Type B pancreatic cell (in vitro differentiated cells): ENCODE measurements around the gene GOT2. TPM values are rescaled to one million over a fixed set of nuclear protein-coding genes. Genes with fewer than 3 reads are reported as not detected.
A peak's percentile ranks its signal among the peaks of the same experiment; 100 is the strongest.

Experiments
- DNase-seq: peaks from one replicate; pipeline ENCODE4 v3.0.0; 2021; ENCODE audit warnings: mixed read lengths; ENCODE audit not compliant: unreplicated experiment; ENCODE audit errors: extremely low spot score
- H3K27ac Mint-ChIP-seq: 2 replicates; pipeline ENCODE4 v1.8.0; 2021; ENCODE audit warnings: mild to moderate bottlenecking, mixed read lengths
- H3K27me3 Mint-ChIP-seq: 2 replicates; pipeline ENCODE4 v1.8.0; 2021; ENCODE audit warnings: mixed read lengths
- H3K36me3 Mint-ChIP-seq: 2 replicates; pipeline ENCODE4 v1.8.0; 2021; ENCODE audit warnings: mixed read lengths
- H3K4me1 Mint-ChIP-seq: one replicate; pipeline ENCODE4 v1.8.0; 2021; ENCODE audit warnings: mixed read lengths; ENCODE audit not compliant: unreplicated experiment
- H3K4me3 Mint-ChIP-seq: 2 replicates; pipeline ENCODE4 v1.8.0; 2021; ENCODE audit warnings: mild to moderate bottlenecking, mixed read lengths
- H3K9me3 Mint-ChIP-seq: 2 replicates; pipeline ENCODE4 v1.8.0; 2021; ENCODE audit warnings: mixed read lengths
- CTCF ChIP-seq: fragments of 200-600 bp; sonication (generic); conservative IDR thresholded peaks from 2 replicates; pipeline ENCODE4 v1.5.0; 2021; ENCODE audit warnings: antibody characterized with exemption, mild to moderate bottlenecking
- total RNA-seq: library from RNA; stranded (reverse); gene quantifications from 2 replicates; pipeline ENCODE4 v1.2.1, GENCODE V29; 2021; ENCODE audit warnings: low replicate concordance

GOT2 gene
- total RNA-seq, 1 donor from 2014 or later = 104 TPM

GRCh38 chr16:58685084-58685449 is 49.0 kb downstream of the GOT2 start:
- Mint-ChIP-seq H3K27me3 (peaks cover 11% of the 10 kb centered on the region), H3K27ac (no peak overlapping the region), H3K4me1 (peaks cover 9% of the 10 kb centered on the region), H3K4me3 (peak overlapping the region; percentile 94), H3K9me3 (no peaks in the 10 kb centered on the region), H3K36me3 (peaks cover 4% of the 10 kb centered on the region)
- TF ChIP-seq CTCF = no peak
- DNase-seq = no peak

- Mint-ChIP-seq H3K4me1 (peaks cover 9% of the 10 kb centered on the region), H3K9me3 (no peaks in the 10 kb centered on the region), H3K4me3 (peak within 1 kb of the TSS; percentile 94), H3K36me3 (peaks cover 4% of the 10 kb centered on the region), H3K27ac (peak within 1 kb of the TSS; percentile 88), H3K27me3 (peaks cover 7% of the 10 kb centered on the region)
- DNase-seq = peak; percentile 87
- TF ChIP-seq CTCF = no peak
These were observed 49.6 kb downstream of the GOT2 start, which contains the start of gene SLC38A7 for GRCh38 chr16:58684354-58685083. SLC38A7 (minus strand) TSS chr16:58684770; CDS start chr16:58680126, 4,644 bp downstream.

GRCh38 chr16:58684001-58684353 is 50.1 kb downstream of the GOT2 start:
- Mint-ChIP-seq H3K36me3 (peaks cover 7% of the 10 kb centered on the region), H3K4me1 (peaks cover 9% of the 10 kb centered on the region), H3K4me3 (peak overlapping the region; percentile 94), H3K9me3 (no peaks in the 10 kb centered on the region), H3K27me3 (peaks cover 4% of the 10 kb centered on the region), H3K27ac (peak overlapping the region; percentile 88)
- no peak for DNase-seq
- no peak for TF ChIP-seq CTCF

- Mint-ChIP-seq H3K36me3 (peaks cover 17% of the 10 kb centered on the region), H3K9me3 (no peaks in the 10 kb centered on the region), H3K27me3 (no peaks in the 10 kb centered on the region), H3K4me3 (no peak overlapping the region), H3K4me1 (peaks cover 9% of the 10 kb centered on the region), H3K27ac (no peak overlapping the region)
- no peak for TF ChIP-seq CTCF
- DNase-seq = no peak
These were observed 54.4 kb downstream of the GOT2 start for GRCh38 chr16:58679763-58680162.

GRCh38 chr16:58678716-58679115 is 55.4 kb downstream of the GOT2 start:
- Mint-ChIP-seq H3K4me1 (peaks cover 6% of the 10 kb centered on the region), H3K4me3 (no peak overlapping the region), H3K27me3 (no peaks in the 10 kb centered on the region), H3K36me3 (peaks cover 17% of the 10 kb centered on the region), H3K9me3 (no peaks in the 10 kb centered on the region), H3K27ac (no peak overlapping the region)
- DNase-seq = no peak
- TF ChIP-seq CTCF = no peak
